NCI-H2227 treated with DMSO at 0.1 percent for 48 hours (cell line): Measurements from ENCODE around the gene RAB10.

Source experiments
- DNase-seq: peaks from one replicate; lab custom pipeline; 2025; lab: John Stamatoyannopoulos, UW

RAB10 gene

GRCh38 chr2:26178746-26179436 is 145.0 kb downstream of the RAB10 start:
- DNase-seq: no peak

- peak; percentile 39 for DNase-seq
Observed at GRCh38 chr2:26179446-26179913, 145.6 kb downstream of the RAB10 start.

GRCh38 chr2:26182441-26182840 is 148.6 kb downstream of the RAB10 start:
- no peak for DNase-seq

GRCh38 chr2:26182887-26183630 is 149.2 kb downstream of the RAB10 start:
- no peak for DNase-seq

GRCh38 chr2:26184121-26184520 is 150.2 kb downstream of the RAB10 start:
- no peak for DNase-seq

GRCh38 chr2:26184555-26185303 is 150.8 kb downstream of the RAB10 start:
- peak; percentile 66 for DNase-seq

- DNase-seq: peak; percentile 27
Observed at GRCh38 chr2:26185304-26185928, 151.5 kb downstream of the RAB10 start.

- DNase-seq: no peak
Observed at GRCh38 chr2:26185954-26186770, 152.3 kb downstream of the RAB10 start.
